ENCODE measurements around the gene DTYMK.

- TF ChIP-seq, protein P1, sequence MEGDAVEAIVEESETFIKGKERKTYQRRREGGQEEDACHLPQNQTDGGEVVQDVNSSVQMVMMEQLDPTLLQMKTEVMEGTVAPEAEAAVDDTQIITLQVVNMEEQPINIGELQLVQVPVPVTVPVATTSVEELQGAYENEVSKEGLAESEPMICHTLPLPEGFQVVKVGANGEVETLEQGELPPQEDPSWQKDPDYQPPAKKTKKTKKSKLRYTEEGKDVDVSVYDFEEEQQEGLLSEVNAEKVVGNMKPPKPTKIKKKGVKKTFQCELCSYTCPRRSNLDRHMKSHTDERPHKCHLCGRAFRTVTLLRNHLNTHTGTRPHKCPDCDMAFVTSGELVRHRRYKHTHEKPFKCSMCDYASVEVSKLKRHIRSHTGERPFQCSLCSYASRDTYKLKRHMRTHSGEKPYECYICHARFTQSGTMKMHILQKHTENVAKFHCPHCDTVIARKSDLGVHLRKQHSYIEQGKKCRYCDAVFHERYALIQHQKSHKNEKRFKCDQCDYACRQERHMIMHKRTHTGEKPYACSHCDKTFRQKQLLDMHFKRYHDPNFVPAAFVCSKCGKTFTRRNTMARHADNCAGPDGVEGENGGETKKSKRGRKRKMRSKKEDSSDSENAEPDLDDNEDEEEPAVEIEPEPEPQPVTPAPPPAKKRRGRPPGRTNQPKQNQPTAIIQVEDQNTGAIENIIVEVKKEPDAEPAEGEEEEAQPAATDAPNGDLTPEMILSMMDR (conservative IDR thresholded peaks at IDR 0.05) = no peak; the same call in 1 of the 2 replicates
- TF ChIP-seq ZFX (IDR thresholded peaks at IDR 0.05) = no peak
Observed at GRCh38 chr2:241703032-241703604, 16.5 kb upstream of the DTYMK start.
